ENCODE data around the gene SIX1. TPM values are rescaled to one million over a fixed set of nuclear protein-coding genes. Genes with fewer than 3 reads are reported as not detected.

SIX1 gene
- total RNA-seq, 3 donors from 2014 or later (not counting 1 experiment from before 2014, with no cell fraction given): not detected

DNA sequence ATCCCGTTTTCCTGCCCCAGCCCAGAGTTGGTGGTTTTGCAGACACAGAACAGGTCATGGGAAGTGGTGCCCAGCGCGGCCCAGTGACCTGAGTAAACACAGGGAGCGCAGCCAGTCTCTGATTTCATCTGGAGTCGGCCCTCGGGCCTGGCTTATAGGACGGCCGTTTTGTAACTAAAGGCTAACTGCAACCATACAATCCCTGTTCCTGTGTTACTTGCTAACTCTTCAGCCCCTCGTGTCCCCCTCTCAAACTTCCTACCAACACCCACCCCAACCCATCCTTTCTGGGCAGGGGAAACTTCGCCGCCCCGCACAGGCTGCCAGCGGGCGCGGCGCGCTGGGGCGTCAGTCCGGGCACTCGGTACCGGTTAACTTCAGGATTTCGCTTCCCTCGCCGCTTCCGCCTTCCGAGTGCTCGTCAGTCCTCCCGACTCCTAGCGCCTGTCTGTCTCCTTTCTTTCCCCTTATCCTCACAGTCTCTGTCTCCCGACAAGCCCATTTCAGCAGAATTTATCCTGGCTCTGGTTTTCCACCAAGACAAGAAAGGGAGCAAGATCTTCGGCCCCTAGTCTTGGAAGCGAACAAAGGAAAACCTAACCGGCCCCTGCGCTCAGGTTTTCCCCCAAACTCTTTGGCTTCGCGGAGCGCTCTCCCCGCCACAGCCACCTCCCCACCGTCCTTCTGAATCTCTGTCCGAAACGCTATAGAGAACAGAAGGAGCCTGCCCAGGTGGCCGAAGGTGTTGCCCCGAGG is 2.0 kb downstream of the SIX1 start:
- Histone ChIP-seq H3K4me3 (ENCODE audit: low read length) (no peak overlapping the region), H3K9me3 (ENCODE audit: control insufficient read depth, insufficient read depth, low read length) (peaks cover under 1% of the 10 kb centered on the region), H3K27me3 (ENCODE audit: control insufficient read depth, insufficient read depth, low read length) (peaks cover 68% of the 10 kb centered on the region), H3K27ac (ENCODE audit: low read length) (no peak overlapping the region), H3K36me3 (ENCODE audit: control insufficient read depth, insufficient read depth, low read length) (no peaks in the 10 kb centered on the region), H3K4me1 (ENCODE audit: control insufficient read depth, insufficient read depth, low read length) (peaks cover 31% of the 10 kb centered on the region)
- peaks cover 23 to 31% of the 10 kb centered on the region in 2 donors for H3K4me1 Mint-ChIP-seq
- peak overlapping the region; percentile 37 for H3K4me3 Mint-ChIP-seq
- intact Hi-C loops (cut with micrococcal nuclease): no loop called here
- 6% methylated on average over 42 of the region's 43 CpGs for WGBS (ENCODE audit: insufficient coverage)
- TF ChIP-seq, protein P1, sequence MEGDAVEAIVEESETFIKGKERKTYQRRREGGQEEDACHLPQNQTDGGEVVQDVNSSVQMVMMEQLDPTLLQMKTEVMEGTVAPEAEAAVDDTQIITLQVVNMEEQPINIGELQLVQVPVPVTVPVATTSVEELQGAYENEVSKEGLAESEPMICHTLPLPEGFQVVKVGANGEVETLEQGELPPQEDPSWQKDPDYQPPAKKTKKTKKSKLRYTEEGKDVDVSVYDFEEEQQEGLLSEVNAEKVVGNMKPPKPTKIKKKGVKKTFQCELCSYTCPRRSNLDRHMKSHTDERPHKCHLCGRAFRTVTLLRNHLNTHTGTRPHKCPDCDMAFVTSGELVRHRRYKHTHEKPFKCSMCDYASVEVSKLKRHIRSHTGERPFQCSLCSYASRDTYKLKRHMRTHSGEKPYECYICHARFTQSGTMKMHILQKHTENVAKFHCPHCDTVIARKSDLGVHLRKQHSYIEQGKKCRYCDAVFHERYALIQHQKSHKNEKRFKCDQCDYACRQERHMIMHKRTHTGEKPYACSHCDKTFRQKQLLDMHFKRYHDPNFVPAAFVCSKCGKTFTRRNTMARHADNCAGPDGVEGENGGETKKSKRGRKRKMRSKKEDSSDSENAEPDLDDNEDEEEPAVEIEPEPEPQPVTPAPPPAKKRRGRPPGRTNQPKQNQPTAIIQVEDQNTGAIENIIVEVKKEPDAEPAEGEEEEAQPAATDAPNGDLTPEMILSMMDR (IDR thresholded peaks at IDR 0.05): no peak
- H3K27me3 Mint-ChIP-seq (ENCODE audit: low read depth in 2 of 2): peaks cover 70 to 86% of the 10 kb centered on the region in 2 donors
- DNase-seq (no peak), ATAC-seq (no peak)
- H3K9me3 Mint-ChIP-seq: no peaks in the 10 kb centered on the region
- no peaks in the 10 kb centered on the region for H3K36me3 Mint-ChIP-seq
- no peak overlapping the region for H3K27ac Mint-ChIP-seq

DNA sequence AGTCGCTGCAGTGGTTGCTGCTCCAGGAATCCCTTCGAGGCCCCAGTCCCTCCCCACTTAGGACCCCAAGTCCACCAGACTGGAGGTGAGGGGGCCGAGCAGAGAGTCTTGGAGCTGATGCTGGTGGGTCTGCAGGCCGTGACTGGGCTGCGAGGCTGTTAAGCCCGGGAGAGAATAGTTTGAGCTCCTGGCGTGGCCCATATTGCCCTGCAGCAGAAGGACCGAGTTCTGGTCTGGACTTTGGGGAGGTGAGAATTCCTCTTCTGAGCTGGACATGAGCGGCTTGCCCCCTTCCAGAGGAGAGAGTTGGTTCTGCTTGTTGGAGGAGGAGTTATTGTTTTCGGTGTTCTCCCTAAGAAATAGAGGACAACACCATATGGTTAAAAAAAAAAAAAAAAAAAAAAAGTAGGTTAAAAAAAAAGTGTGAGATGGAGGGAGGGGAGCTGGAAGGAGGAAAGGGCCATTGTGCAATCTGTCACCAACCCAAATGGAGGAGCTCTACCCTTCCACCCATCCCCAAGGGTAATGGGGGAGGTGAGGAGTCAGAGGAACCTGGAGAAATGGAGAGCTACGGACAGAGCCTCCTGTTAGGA is 3.0 kb downstream of the SIX1 start:
- Mint-ChIP-seq H3K4me1 (peaks cover 15 to 22% of the 10 kb centered on the region in 2 donors), H3K27me3 (ENCODE audit: low read depth in 2 of 2) (peaks cover 68 to 86% of the 10 kb centered on the region in 2 donors), H3K27ac (no peak overlapping the region), H3K36me3 (no peaks in the 10 kb centered on the region), H3K4me3 (peak overlapping the region; percentile 40), H3K9me3 (no peaks in the 10 kb centered on the region)
- Histone ChIP-seq H3K27me3 (ENCODE audit: control insufficient read depth, insufficient read depth, low read length) (peaks cover 74% of the 10 kb centered on the region), H3K4me3 (ENCODE audit: low read length) (no peak overlapping the region), H3K9me3 (ENCODE audit: control insufficient read depth, insufficient read depth, low read length) (no peaks in the 10 kb centered on the region), H3K4me1 (ENCODE audit: control insufficient read depth, insufficient read depth, low read length) (peaks cover 31% of the 10 kb centered on the region), H3K36me3 (ENCODE audit: control insufficient read depth, insufficient read depth, low read length) (no peaks in the 10 kb centered on the region), H3K27ac (ENCODE audit: low read length) (no peak overlapping the region)
- 11% methylated on average over 10 of the region's 11 CpGs for WGBS (ENCODE audit: insufficient coverage)
- TF ChIP-seq, protein P1 (IDR thresholded peaks at IDR 0.05): no peak
- no peak for DNase-seq
- intact Hi-C loops (cut with micrococcal nuclease): no loop called here
- ATAC-seq: no peak

DNA sequence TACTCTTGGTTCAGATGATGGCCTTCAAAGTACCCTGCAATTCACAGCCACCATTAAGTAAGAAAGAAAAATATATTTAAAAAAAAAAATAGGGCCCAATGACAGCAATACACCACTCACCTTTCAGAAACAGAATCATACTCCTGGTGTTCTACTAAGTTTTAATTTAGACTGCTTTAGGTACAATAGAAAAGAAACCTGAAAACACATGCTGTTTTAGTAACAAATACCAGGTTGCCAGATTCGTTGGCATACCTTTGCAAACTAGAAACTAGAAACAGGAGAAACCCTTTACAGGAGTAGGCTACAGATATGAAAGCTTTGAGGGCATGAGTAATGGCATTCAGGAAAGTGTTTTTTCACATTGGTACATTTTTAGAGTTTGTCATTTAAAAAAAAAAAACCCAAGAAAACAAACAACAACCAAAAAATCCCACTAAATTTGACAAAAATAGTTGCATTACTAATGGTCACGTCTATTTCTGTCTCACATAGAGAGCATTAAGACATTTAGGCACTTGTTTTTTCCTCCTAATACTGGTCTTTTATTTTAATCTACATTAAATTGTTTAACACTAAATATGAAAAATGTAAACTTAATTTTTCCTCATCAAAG is 4.0 kb downstream of the SIX1 start:
- no peak overlapping the region for H3K4me3 Mint-ChIP-seq
- H3K36me3 Mint-ChIP-seq: no peaks in the 10 kb centered on the region
- Histone ChIP-seq H3K4me3 (ENCODE audit: low read length) (no peak overlapping the region), H3K27ac (ENCODE audit: low read length) (no peak overlapping the region), H3K4me1 (ENCODE audit: control insufficient read depth, insufficient read depth, low read length) (peaks cover 31% of the 10 kb centered on the region), H3K9me3 (ENCODE audit: control insufficient read depth, insufficient read depth, low read length) (no peaks in the 10 kb centered on the region), H3K36me3 (ENCODE audit: control insufficient read depth, insufficient read depth, low read length) (no peaks in the 10 kb centered on the region), H3K27me3 (ENCODE audit: control insufficient read depth, insufficient read depth, low read length) (peaks cover 82% of the 10 kb centered on the region)
- no peak for DNase-seq
- peaks cover 71 to 86% of the 10 kb centered on the region in 2 donors for H3K27me3 Mint-ChIP-seq (ENCODE audit: low read depth in 2 of 2)
- H3K4me1 Mint-ChIP-seq: peaks cover 14 to 21% of the 10 kb centered on the region in 2 donors
- H3K9me3 Mint-ChIP-seq: no peaks in the 10 kb centered on the region
- WGBS (ENCODE audit: insufficient coverage): 43% methylated on average over 1 of the region's 2 CpGs
- H3K27ac Mint-ChIP-seq: no peak overlapping the region
- no peak for ATAC-seq
- intact Hi-C loops (cut with micrococcal nuclease): no loop called here
- TF ChIP-seq, protein P1 (IDR thresholded peaks at IDR 0.05): no peak
